K562 (cell line): ENCODE measurements around the gene WDR18. TPM values are rescaled to one million over a fixed set of nuclear protein-coding genes. Genes with fewer than 3 reads are reported as not detected.

Source experiments
- CCAR2 ChIP-seq: fragments of 200-400 bp; formaldehyde crosslinking; IDR thresholded peaks from 2 replicates; pipeline ENCODE4 v1.6.1; 2017; ENCODE audit warnings: mild to moderate bottlenecking, low read depth, low read length
- ETV1 ChIP-seq: fragments of 450-650 bp; conservative IDR thresholded peaks from 2 replicates; pipeline ENCODE4 v1.6.1; 2016; ENCODE audit warnings: missing genetic modification characterization, control low read depth, low read depth, missing compliant biosample characterization
- FOXJ2 ChIP-seq: fragments of 200-800 bp; sonication (Bioruptor generic); IDR thresholded peaks from 2 replicates; pipeline ENCODE4 v1.6.1; 2016; ENCODE audit warnings: missing genetic modification characterization, missing compliant biosample characterization
- GTF3C2 ChIP-seq: IDR thresholded peaks from 3 replicates; pipeline ENCODE4 v1.6.1; 2011; ENCODE audit warnings: borderline replicate concordance, mild to moderate bottlenecking, moderate library complexity; ENCODE audit not compliant: insufficient read length; ENCODE audit errors: extremely low read depth
- HNRNPUL1 ChIP-seq: fragments of 200-400 bp; formaldehyde crosslinking; IDR thresholded peaks from 2 replicates; pipeline ENCODE4 v1.6.1; 2017; ENCODE audit warnings: low read length
- IRF1 ChIP-seq: sonication (generic); formaldehyde crosslinking; IDR thresholded peaks from 2 replicates; pipeline ENCODE4 v1.8.0; 2022; ENCODE audit warnings: missing genetic modification reagents, mild to moderate bottlenecking, borderline replicate concordance
- MCM7 ChIP-seq, 2 experiments: fragments of 450-650 bp; IDR thresholded peaks; 2 replicates each; pipeline ENCODE4 v1.6.1; 2016 to 2018
- PHB2 ChIP-seq: fragments of 450-650 bp; IDR thresholded peaks from 2 replicates; pipeline ENCODE4 v1.6.1; 2017; ENCODE audit warnings: low read depth
- ZNF165 ChIP-seq: fragments of 250-450 bp; sonication (Bioruptor Pico); IDR thresholded peaks from 2 replicates; pipeline ENCODE4 v1.4.0; 2020; ENCODE audit warnings: borderline replicate concordance
- ZNF175 ChIP-seq: fragments of 200-800 bp; sonication (Bioruptor generic); IDR thresholded peaks from 2 replicates; pipeline ENCODE4 v1.6.1; 2016; ENCODE audit warnings: low read depth, mild to moderate bottlenecking, missing genetic modification characterization, missing compliant biosample characterization
- ZNF232 ChIP-seq: sonication (generic); formaldehyde crosslinking; IDR thresholded peaks from 2 replicates; pipeline ENCODE4 v1.8.0; 2022; ENCODE audit warnings: mild to moderate bottlenecking, missing genetic modification reagents
- ZNF274 ChIP-seq: IDR thresholded peaks from 2 replicates; pipeline ENCODE4 v1.6.1; 2011; ENCODE audit warnings: low read depth, mild to moderate bottlenecking, low read length, moderate library complexity, borderline replicate concordance
- polyA plus RNA-seq, 8 experiments: library from polyadenylated mRNA; depleted of rRNA in 4 of 8; stranded (reverse) in 5 of 8; unstranded in 3 of 8; fragments of >200 nt; fragmentation: Nextera tagmentation in 2 of 8; fragmentation: Illumina TruSeq in 1 of 8; extraction: Ambion mirVana in 2 of 8; extraction: Trizol in 1 of 8; gene quantifications; 2 replicates each; pipeline versions ENCODE4 v1.2.1 to v1.2.3, GENCODE V29; 2011 to 2014; ENCODE audit warnings: inconsistent platforms in 1 of 8, missing spikeins in 1 of 8
- total RNA-seq, 7 experiments: library from RNA; depleted of rRNA in 6 of 7; stranded (reverse); fragments of >200 nt in 6 of 7; fragmentation: Illumina TruSeq in 2 of 7; extraction: Trizol in 2 of 7; gene quantifications; 2 replicates each; pipeline versions ENCODE4 v1.2.1 to v1.2.3, GENCODE V29; 2011 to 2021; ENCODE audit warnings: low replicate concordance in 1 of 7
- TF ChIP-seq, protein P1 (sequence below): fragments of 250-450 bp; sonication (Bioruptor Pico); IDR thresholded peaks from 2 replicates; pipeline ENCODE4 v1.8.0; 2022; ENCODE audit warnings: inconsistent platforms
- TF ChIP-seq, protein P2 (sequence below), 2 experiments: fragments of 250-450 bp in 1 of 2; fragments of 450-650 bp in 1 of 2; sonication (Bioruptor Pico) in 1 of 2; IDR thresholded peaks; 2 replicates each; pipeline versions ENCODE4 v1.6.1 to v1.8.0; 2016 to 2021; ENCODE audit warnings: mild to moderate bottlenecking in 2 of 2, moderate library complexity in 2 of 2, missing compliant biosample characterization in 1 of 2, missing genetic modification characterization in 1 of 2
- TF ChIP-seq, protein P3 (sequence below): IDR thresholded peaks from 2 replicates; pipeline ENCODE4 v1.6.1; 2011; ENCODE audit warnings: borderline replicate concordance, low read depth, mild to moderate bottlenecking, moderate library complexity, low read length; ENCODE audit not compliant: insufficient read depth, poor library complexity, severe bottlenecking
- TF ChIP-seq, protein P4 (sequence below), 2 experiments: IDR thresholded peaks; 2 replicates each; pipeline ENCODE4 v1.6.1; 2011; ENCODE audit warnings: borderline replicate concordance in 1 of 2, control low read depth in 1 of 2, low read depth in 1 of 2, low read length in 1 of 2, mild to moderate bottlenecking in 1 of 2, mixed read lengths in 1 of 2, moderate library complexity in 1 of 2; ENCODE audit not compliant: insufficient read depth in 1 of 2, insufficient read length in 1 of 2, poor library complexity in 1 of 2, severe bottlenecking in 1 of 2; ENCODE audit errors: extremely low read depth in 1 of 2

The WDR18 gene
- total and polyA plus RNA-seq, 9 of the 15 experiments (the other 6 are each of a cell fraction or from before 2014, with no cell fraction given): 0.65 to 181 (median 30.1) TPM

- TF ChIP-seq, protein P1, sequence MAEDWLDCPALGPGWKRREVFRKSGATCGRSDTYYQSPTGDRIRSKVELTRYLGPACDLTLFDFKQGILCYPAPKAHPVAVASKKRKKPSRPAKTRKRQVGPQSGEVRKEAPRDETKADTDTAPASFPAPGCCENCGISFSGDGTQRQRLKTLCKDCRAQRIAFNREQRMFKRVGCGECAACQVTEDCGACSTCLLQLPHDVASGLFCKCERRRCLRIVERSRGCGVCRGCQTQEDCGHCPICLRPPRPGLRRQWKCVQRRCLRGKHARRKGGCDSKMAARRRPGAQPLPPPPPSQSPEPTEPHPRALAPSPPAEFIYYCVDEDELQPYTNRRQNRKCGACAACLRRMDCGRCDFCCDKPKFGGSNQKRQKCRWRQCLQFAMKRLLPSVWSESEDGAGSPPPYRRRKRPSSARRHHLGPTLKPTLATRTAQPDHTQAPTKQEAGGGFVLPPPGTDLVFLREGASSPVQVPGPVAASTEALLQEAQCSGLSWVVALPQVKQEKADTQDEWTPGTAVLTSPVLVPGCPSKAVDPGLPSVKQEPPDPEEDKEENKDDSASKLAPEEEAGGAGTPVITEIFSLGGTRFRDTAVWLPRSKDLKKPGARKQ: no peak
- TF ChIP-seq FOXJ2 (tag) (no peak), GTF3C2 (no peak), ZNF165 (CRISPR knock-in tag) (no peak), ETV1 (tag) (no peak; the same call in 1 of the 2 replicates), CCAR2 (no peak), MCM7 (IDR thresholded peaks at IDR 0.05) (no peak), HNRNPUL1 (no peak), ZNF175 (CRISPR knock-in tag) (no peak), ZNF232 (CRISPR knock-in tag) (no peak), IRF1 (no peak), ZNF274 (no peak), PHB2 (no peak)
- TF ChIP-seq, protein P2, sequence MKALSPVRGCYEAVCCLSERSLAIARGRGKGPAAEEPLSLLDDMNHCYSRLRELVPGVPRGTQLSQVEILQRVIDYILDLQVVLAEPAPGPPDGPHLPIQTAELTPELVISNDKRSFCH (CRISPR knock-in tag; IDR thresholded peaks at IDR 0.05): no peak
- TF ChIP-seq, protein P2 (tag; IDR thresholded peaks at IDR 0.05): no peak
- TF ChIP-seq, protein P3, sequence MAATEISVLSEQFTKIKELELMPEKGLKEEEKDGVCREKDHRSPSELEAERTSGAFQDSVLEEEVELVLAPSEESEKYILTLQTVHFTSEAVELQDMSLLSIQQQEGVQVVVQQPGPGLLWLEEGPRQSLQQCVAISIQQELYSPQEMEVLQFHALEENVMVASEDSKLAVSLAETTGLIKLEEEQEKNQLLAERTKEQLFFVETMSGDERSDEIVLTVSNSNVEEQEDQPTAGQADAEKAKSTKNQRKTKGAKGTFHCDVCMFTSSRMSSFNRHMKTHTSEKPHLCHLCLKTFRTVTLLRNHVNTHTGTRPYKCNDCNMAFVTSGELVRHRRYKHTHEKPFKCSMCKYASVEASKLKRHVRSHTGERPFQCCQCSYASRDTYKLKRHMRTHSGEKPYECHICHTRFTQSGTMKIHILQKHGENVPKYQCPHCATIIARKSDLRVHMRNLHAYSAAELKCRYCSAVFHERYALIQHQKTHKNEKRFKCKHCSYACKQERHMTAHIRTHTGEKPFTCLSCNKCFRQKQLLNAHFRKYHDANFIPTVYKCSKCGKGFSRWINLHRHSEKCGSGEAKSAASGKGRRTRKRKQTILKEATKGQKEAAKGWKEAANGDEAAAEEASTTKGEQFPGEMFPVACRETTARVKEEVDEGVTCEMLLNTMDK: no peak
- TF ChIP-seq, protein P4, sequence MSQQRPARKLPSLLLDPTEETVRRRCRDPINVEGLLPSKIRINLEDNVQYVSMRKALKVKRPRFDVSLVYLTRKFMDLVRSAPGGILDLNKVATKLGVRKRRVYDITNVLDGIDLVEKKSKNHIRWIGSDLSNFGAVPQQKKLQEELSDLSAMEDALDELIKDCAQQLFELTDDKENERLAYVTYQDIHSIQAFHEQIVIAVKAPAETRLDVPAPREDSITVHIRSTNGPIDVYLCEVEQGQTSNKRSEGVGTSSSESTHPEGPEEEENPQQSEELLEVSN (IDR thresholded peaks at IDR 0.05; ENCODE audit: borderline replicate concordance in 1 of 2, extremely low read depth in 1 of 2, insufficient read depth in 1 of 2, insufficient read length in 1 of 2, low read depth in 1 of 2, low read length in 1 of 2, poor library complexity in 1 of 2, severe bottlenecking in 1 of 2): peak in 1 of 2 experiments; percentile 53
These were observed 42.0 kb downstream of the WDR18 start, which contains the start of gene CNN2 (continued) for GRCh38 chr19:1025960-1026782.
